ENCODE data around the gene CCNJ.
"Not testable (repeated sequence)": the region's sequence is repeated elsewhere in the genome, so short reads cannot be mapped to it uniquely, and the experiment has no call there.

CCNJ gene

DNA sequence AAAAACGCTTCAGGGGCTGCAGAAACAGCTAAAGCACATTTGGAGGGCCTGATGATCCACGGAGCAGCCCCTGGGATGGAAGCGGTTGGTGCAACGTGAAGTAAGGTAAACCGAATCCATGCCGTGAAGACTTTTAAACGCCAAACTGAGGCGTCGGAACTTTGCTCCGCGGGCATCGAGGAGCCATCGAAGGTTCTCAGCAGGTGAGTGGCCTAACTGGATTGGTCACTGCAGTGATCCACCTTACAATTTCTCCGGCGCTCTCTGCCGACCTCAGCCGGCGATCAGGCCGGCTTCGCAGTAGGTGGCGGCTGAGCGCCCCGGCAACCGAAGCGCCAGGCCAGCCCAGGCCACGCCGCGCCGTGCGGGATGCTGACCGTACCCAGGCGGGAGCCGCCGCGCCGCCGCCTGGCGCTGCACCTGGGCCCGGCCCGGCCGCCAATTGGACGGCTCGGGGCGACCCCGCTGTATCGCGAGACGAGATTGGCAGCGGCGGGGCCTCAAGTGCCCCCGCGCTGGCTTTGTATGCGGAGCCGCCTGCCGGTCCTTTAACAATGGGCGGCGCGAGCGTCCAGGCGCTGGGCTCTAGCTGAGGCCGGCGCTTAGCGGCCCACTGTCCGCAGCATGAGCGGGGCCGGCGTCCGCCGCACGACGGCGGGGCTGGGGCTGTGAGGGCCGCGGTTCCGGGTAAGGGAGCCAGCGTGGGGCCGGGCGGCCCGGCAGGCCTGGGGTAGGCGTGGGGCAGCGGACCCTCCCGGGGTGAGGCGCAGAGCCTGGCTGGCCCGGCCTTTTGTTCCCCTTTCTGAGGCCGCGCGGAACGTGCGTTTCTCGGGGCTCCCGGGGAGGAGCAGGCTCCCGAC, at the start of gene CCNJ:
Gene CCNJ, plus strand, starts transcription at position 551 of the 860 bp plus-strand sequence. CDS start 811 bp downstream, outside the sequence.
- no peak for TF ChIP-seq CTCF (IDR thresholded peaks at IDR 0.05; ENCODE audit: low read depth, low read length, missing control alignments)
- DNase-seq (ENCODE audit: low read depth), result no peak
- peak within 1 kb of the TSS; percentile 72 for H3K4me3 ChIP-seq (ENCODE audit: low read depth, low read length)

GRCh38 chr10:95994376-95994775, 49.0 kb upstream of the CCNJ start:
- DNase-seq (ENCODE audit: low read depth); H3K4me3 ChIP-seq (ENCODE audit: low read depth, low read length): not testable (repeated sequence)

- no peak for TF ChIP-seq CTCF (IDR thresholded peaks at IDR 0.05; ENCODE audit: low read depth, low read length, missing control alignments)
- DNase-seq (ENCODE audit: low read depth), result no peak
- no peak overlapping the region for H3K4me3 ChIP-seq (ENCODE audit: low read depth, low read length)
Measured at GRCh38 chr10:95998255-95998784, 45.1 kb upstream of the CCNJ start.

DNA sequence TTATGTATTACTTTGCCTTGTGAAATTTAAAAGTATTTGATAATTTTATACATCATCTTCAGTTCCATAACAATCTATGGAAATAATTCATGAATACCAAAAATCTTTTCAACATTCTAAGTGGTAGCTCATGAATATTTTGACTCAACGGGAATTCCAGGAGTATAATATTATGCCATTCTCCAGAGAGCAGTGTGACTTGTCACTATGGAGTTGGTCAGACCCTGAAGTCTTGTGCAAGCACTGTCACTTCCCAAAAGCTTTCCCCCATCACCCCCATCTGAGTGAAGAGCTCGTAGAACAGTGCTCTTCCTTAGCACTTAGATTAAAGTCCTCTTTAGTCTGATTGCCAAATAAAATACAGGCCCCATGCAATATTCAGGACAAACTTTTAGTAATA, 29.4 kb upstream of the CCNJ start:
- DNase-seq (ENCODE audit: low read depth), result no peak
- no peak for TF ChIP-seq CTCF (IDR thresholded peaks at IDR 0.05; ENCODE audit: low read depth, low read length, missing control alignments)
- H3K4me3 ChIP-seq (ENCODE audit: low read depth, low read length), result no peak overlapping the region

- no peak for DNase-seq (ENCODE audit: low read depth)
- H3K4me3 ChIP-seq (ENCODE audit: low read depth, low read length), result no peak overlapping the region
- TF ChIP-seq CTCF (IDR thresholded peaks at IDR 0.05; ENCODE audit: low read depth, low read length, missing control alignments), result no peak
Measured at GRCh38 chr10:96014473-96015102, 28.8 kb upstream of the CCNJ start.

GRCh38 chr10:96017191-96017687, 26.1 kb upstream of the CCNJ start:
- DNase-seq (ENCODE audit: low read depth), result peak; percentile 38
- TF ChIP-seq CTCF (IDR thresholded peaks at IDR 0.05; ENCODE audit: low read depth, low read length, missing control alignments), result peak; percentile 58
- no peak overlapping the region for H3K4me3 ChIP-seq (ENCODE audit: low read depth, low read length)

GRCh38 chr10:96021332-96021731, 22.1 kb upstream of the CCNJ start:
- no peak overlapping the region for H3K4me3 ChIP-seq (ENCODE audit: low read depth, low read length)
- no peak for TF ChIP-seq CTCF (IDR thresholded peaks at IDR 0.05; ENCODE audit: low read depth, low read length, missing control alignments)
- no peak for DNase-seq (ENCODE audit: low read depth)
